Panc1 (cell line): Measurements from ENCODE around the gene C11orf21.

Experiments
- CTCF ChIP-seq: fragments of 450-650 bp; IDR thresholded peaks from 2 replicates; pipeline ENCODE4 v1.5.1; 2017; ENCODE audit warnings: mild to moderate bottlenecking
- POLR2AphosphoS5 ChIP-seq: IDR thresholded peaks from 2 replicates; pipeline ENCODE4 v1.6.1; 2012; ENCODE audit warnings: mild to moderate bottlenecking, low read depth, low read length, moderate library complexity
- SIN3A ChIP-seq: IDR thresholded peaks from 2 replicates; pipeline ENCODE4 v1.6.1; 2012; ENCODE audit warnings: low read depth, mild to moderate bottlenecking, low read length, moderate library complexity, borderline replicate concordance; ENCODE audit not compliant: insufficient read depth
- TCF7L2 ChIP-seq: IDR thresholded peaks from 2 replicates; pipeline ENCODE4 v1.6.1; 2011; ENCODE audit warnings: mild to moderate bottlenecking, low read depth, low read length, inconsistent platforms

GRCh38 chr11:2342557-2342956, 40.8 kb upstream of the C11orf21 start:
- TF ChIP-seq CTCF (no peak), SIN3A (no peak), TCF7L2 (no peak), POLR2AphosphoS5 (no peak)
